ENCODE results near the gene NHEJ1.

Gene NHEJ1

GRCh38 chr2:219028996-219029828 is 131.4 kb downstream of the NHEJ1 start:
- DNase-seq (ENCODE audit: low read depth): no peak

- no peak for DNase-seq (ENCODE audit: low read depth)
Measured at GRCh38 chr2:219028141-219028540, 132.5 kb downstream of the NHEJ1 start.

- DNase-seq (ENCODE audit: low read depth): no peak
Measured at GRCh38 chr2:219027511-219028055, 133.0 kb downstream of the NHEJ1 start.

- DNase-seq (ENCODE audit: low read depth): no peak
Measured at GRCh38 chr2:219026946-219027345, 133.7 kb downstream of the NHEJ1 start.

- no peak for DNase-seq (ENCODE audit: low read depth)
Measured at GRCh38 chr2:219025637-219026585, 134.7 kb downstream of the NHEJ1 start.

Measured in iris pigment epithelial cell (primary cell).